ENCODE data around the gene PSKH1.
"Not testable (repeated sequence)": the region's sequence is repeated elsewhere in the genome, so short reads cannot be mapped to it uniquely, and the experiment has no call there.

Gene PSKH1

GRCh38 chr16:67892899-67893742 lies at the start of gene PSKH1:
Gene PSKH1 (plus strand): TSS chr16:67893254. CDS start chr16:67908750, 15,496 bp downstream.
- DNase-seq (ENCODE audit: low read depth in 3 of 3, low spot score in 1 of 3) = peak; percentile 73 to 90 (median 82)

GRCh38 chr16:67843343-67843765 lies 49.7 kb upstream of the PSKH1 start:
- DNase-seq (ENCODE audit: low read depth in 3 of 3, low spot score in 1 of 3) = no peak

GRCh38 chr16:67844497-67844896 lies 48.6 kb upstream of the PSKH1 start:
- no peak for DNase-seq (ENCODE audit: low read depth in 3 of 3, low spot score in 1 of 3)

GRCh38 chr16:67845291-67846062 lies 47.6 kb upstream of the PSKH1 start:
- DNase-seq (ENCODE audit: low read depth in 3 of 3, low spot score in 1 of 3) = no peak

GRCh38 chr16:67846063-67846319 lies 47.1 kb upstream of the PSKH1 start:
- no peak for DNase-seq (ENCODE audit: low read depth in 3 of 3, low spot score in 1 of 3)

GRCh38 chr16:67846320-67847063 lies 46.6 kb upstream of the PSKH1 start, which contains the start of gene NUTF2:
Gene NUTF2 (plus strand): TSS chr16:67846933. CDS start chr16:67865131, 18,198 bp downstream.
- peak; percentile 81 to 89 (median 87) for DNase-seq (ENCODE audit: low read depth in 3 of 3, low spot score in 1 of 3)

GRCh38 chr16:67847064-67847861 lies 45.8 kb upstream of the PSKH1 start, which contains the start of gene CENPT:
Gene CENPT (minus strand): TSS chr16:67847693. CDS start chr16:67833859, 13,834 bp downstream.
- DNase-seq (ENCODE audit: low read depth in 3 of 3, low spot score in 1 of 3) = peak in 1 of 3 donors; percentile 24

GRCh38 chr16:67848118-67848517 lies 44.9 kb upstream of the PSKH1 start:
- no peak for DNase-seq (ENCODE audit: low read depth in 3 of 3, low spot score in 1 of 3)

- DNase-seq (ENCODE audit: low read depth in 3 of 3, low spot score in 1 of 3) = no peak
Measured at GRCh38 chr16:67853670-67854069, 39.4 kb upstream of the PSKH1 start.

GRCh38 chr16:67855789-67856188 lies 37.3 kb upstream of the PSKH1 start:
- no peak for DNase-seq (ENCODE audit: low read depth in 3 of 3, low spot score in 1 of 3)

- DNase-seq (ENCODE audit: low read depth in 3 of 3, low spot score in 1 of 3) = no peak
Measured at GRCh38 chr16:67856927-67857546, 36.0 kb upstream of the PSKH1 start.

GRCh38 chr16:67857547-67858233 lies 35.4 kb upstream of the PSKH1 start:
- DNase-seq (ENCODE audit: low read depth in 3 of 3, low spot score in 1 of 3) = no peak

GRCh38 chr16:67858500-67858899 lies 34.6 kb upstream of the PSKH1 start:
- no peak for DNase-seq (ENCODE audit: low read depth in 3 of 3, low spot score in 1 of 3)

- DNase-seq (ENCODE audit: low read depth in 3 of 3, low spot score in 1 of 3) = no peak
Measured at GRCh38 chr16:67860589-67861398, 32.3 kb upstream of the PSKH1 start.

GRCh38 chr16:67861877-67862276 lies 31.2 kb upstream of the PSKH1 start:
- no peak for DNase-seq (ENCODE audit: low read depth in 3 of 3, low spot score in 1 of 3)

GRCh38 chr16:67862623-67863583 lies 30.2 kb upstream of the PSKH1 start:
- DNase-seq (ENCODE audit: low read depth in 3 of 3, low spot score in 1 of 3) = no peak

- not testable (repeated sequence) for DNase-seq (ENCODE audit: low read depth in 3 of 3, low spot score in 1 of 3)
Measured at GRCh38 chr16:67864044-67864443, 29.0 kb upstream of the PSKH1 start.

GRCh38 chr16:67864594-67864993 lies 28.5 kb upstream of the PSKH1 start:
- DNase-seq (ENCODE audit: low read depth in 3 of 3, low spot score in 1 of 3) = no peak

All from stimulated activated CD4-positive, alpha-beta T cell treated with anti-CD3 and anti-CD28 coated beads, TNF-alpha, amount 100 ng/mL, for 1 hour (primary cell).